SK-N-SH (cell line): ENCODE results near the gene DROSHA. TPM values are rescaled to one million over a fixed set of nuclear protein-coding genes. Genes with fewer than 3 reads are reported as not detected.

Experiments
- CTCF ChIA-PET: fragments of 300-600, 350-600 bp; formaldehyde crosslinking; extraction: SDS; loops from one replicate; lab custom pipeline; 2021; lab: Yijun Ruan, JAX
- POLR2A ChIA-PET: fragments of 350-600 bp; sonication (Branson Sonifier 250); formaldehyde crosslinking; extraction: SDS; loops from one replicate; lab custom pipeline; 2020; ENCODE audit warnings: antibody characterized with exemption, inconsistent platforms; lab: Yijun Ruan, JAX
- DNase-seq: peaks from one replicate; pipeline ENCODE4 v3.0.0; 2012
- H2AFZ ChIP-seq: fragments of 200-600 bp; sonication (generic); 2 replicates; pipeline ENCODE4 v1.8.1; 2016; ENCODE audit warnings: antibody characterized with exemption, mild to moderate bottlenecking, low read depth
- H3F3A ChIP-seq: fragments of 200-600 bp; sonication (generic); replicated peaks from 2 replicates; pipeline ENCODE3; 2016; ENCODE audit warnings: antibody characterized with exemption, mild to moderate bottlenecking; ENCODE audit not compliant: insufficient read depth
- H3K27ac ChIP-seq, 2 experiments: fragments of 200-500 bp in 1 of 2; fragments of 200-600 bp in 1 of 2; sonication (Bioruptor generic) in 1 of 2; sonication (generic), shearing (Covaris generic) in 1 of 2; 2 replicates each; pipeline versions ENCODE4 v1.5.1 to v1.6.1; 2014 to 2016; ENCODE audit warnings: low read depth in 2 of 2, inconsistent platforms in 1 of 2, low read length in 1 of 2, mild to moderate bottlenecking in 1 of 2, mixed read lengths in 1 of 2
- H3K27me3 ChIP-seq: fragments of 200-600 bp; sonication (generic), shearing (Covaris generic); 2 replicates; pipeline ENCODE4 v1.6.1; 2016; ENCODE audit warnings: mixed run types; ENCODE audit not compliant: insufficient read depth
- H3K36me3 ChIP-seq, 2 experiments: fragments of 200-500 bp in 1 of 2; fragments of 200-600 bp in 1 of 2; sonication (Bioruptor generic) in 1 of 2; sonication (generic) in 1 of 2; replicated peaks in 1 of 2; 2 replicates each; pipeline versions ENCODE3 to v1.5.1; 2014 to 2016; ENCODE audit warnings: low read length in 1 of 2, mild to moderate bottlenecking in 1 of 2; ENCODE audit not compliant: insufficient read depth in 2 of 2, control insufficient read depth in 1 of 2
- H3K4me1 ChIP-seq, 2 experiments: fragments of 200-500 bp in 1 of 2; fragments of 200-600 bp in 1 of 2; sonication (Bioruptor generic) in 1 of 2; sonication (generic), shearing (Covaris generic) in 1 of 2; 2 replicates each; pipeline versions ENCODE4 v1.5.1 to v1.6.1; 2014 to 2016; ENCODE audit warnings: low read depth in 1 of 2, low read length in 1 of 2, mixed run types in 1 of 2; ENCODE audit not compliant: insufficient read depth in 2 of 2, control insufficient read depth in 1 of 2
- H3K4me2 ChIP-seq: fragments of 200-600 bp; sonication (generic), shearing (Covaris generic); 2 replicates; pipeline ENCODE4 v1.6.1; 2017; ENCODE audit warnings: mixed run types
- H3K4me3 ChIP-seq, 2 experiments: fragments of 200-500 bp in 1 of 2; fragments of 200-600 bp in 1 of 2; sonication (Bioruptor generic) in 1 of 2; sonication (generic), shearing (Covaris generic) in 1 of 2; 2 replicates each; pipeline versions ENCODE4 v1.5.1 to v1.8.1; 2014 to 2016; ENCODE audit warnings: low read depth in 2 of 2, inconsistent platforms in 1 of 2, low read length in 1 of 2, mild to moderate bottlenecking in 1 of 2, mixed read lengths in 1 of 2, moderate library complexity in 1 of 2
- H3K79me2 ChIP-seq: fragments of 200-600 bp; sonication (generic); 2 replicates; pipeline ENCODE4 v1.8.1; 2017; ENCODE audit warnings: mild to moderate bottlenecking; ENCODE audit not compliant: insufficient read depth
- H3K9ac ChIP-seq: fragments of 200-600 bp; sonication (generic); 2 replicates; pipeline ENCODE4 v1.6.1; 2017; ENCODE audit warnings: mixed run types
- H3K9me2 ChIP-seq: fragments of 200-600 bp; sonication (generic); 2 replicates; pipeline ENCODE4 v1.6.1; 2017; ENCODE audit warnings: mixed run types
- H3K9me3 ChIP-seq: fragments of 200-600 bp; sonication (generic); 2 replicates; pipeline ENCODE4 v1.6.1; 2017; ENCODE audit warnings: mixed run types, mild to moderate bottlenecking, moderate library complexity
- H4K20me1 ChIP-seq: fragments of 200-600 bp; sonication (generic); 2 replicates; pipeline ENCODE4 v1.6.1; 2017; ENCODE audit warnings: mild to moderate bottlenecking, mixed run types; ENCODE audit not compliant: insufficient read depth
- ELF1 ChIP-seq: IDR thresholded peaks from 2 replicates; pipeline ENCODE4 v1.4.0; 2012
- FOXJ3 ChIP-seq: sonication (generic); formaldehyde crosslinking; IDR thresholded peaks from 2 replicates; pipeline ENCODE4 v1.5.1; 2020; ENCODE audit warnings: mild to moderate bottlenecking, missing genetic modification reagents
- FOXM1 ChIP-seq: IDR thresholded peaks from 2 replicates; pipeline ENCODE4 v1.4.0; 2012; ENCODE audit warnings: low read depth, mild to moderate bottlenecking
- GABPA ChIP-seq: IDR thresholded peaks from 2 replicates; pipeline ENCODE4 v1.4.0; 2012; ENCODE audit warnings: low read depth, mild to moderate bottlenecking
- GATA2 ChIP-seq: sonication (generic); formaldehyde crosslinking; IDR thresholded peaks from 2 replicates; pipeline ENCODE4 v1.5.0; 2020; ENCODE audit warnings: mild to moderate bottlenecking, missing genetic modification reagents
- MEF2A ChIP-seq: IDR thresholded peaks from 2 replicates; pipeline ENCODE4 v1.4.0; 2012; ENCODE audit warnings: low read depth, borderline replicate concordance
- RAD21 ChIP-seq: IDR thresholded peaks from 2 replicates; pipeline ENCODE4 v1.6.1; 2012; ENCODE audit warnings: mild to moderate bottlenecking, low read length
- RXRA ChIP-seq: IDR thresholded peaks from 2 replicates; pipeline ENCODE4 v1.4.0; 2012; ENCODE audit warnings: low read depth, mild to moderate bottlenecking, borderline replicate concordance
- TEAD4 ChIP-seq: IDR thresholded peaks from 2 replicates; pipeline ENCODE4 v1.4.0; 2012; ENCODE audit warnings: mild to moderate bottlenecking, borderline replicate concordance; ENCODE audit not compliant: insufficient read depth
- YY1 ChIP-seq: IDR thresholded peaks from 2 replicates; pipeline ENCODE4 v1.4.0; 2012; ENCODE audit warnings: low read depth, mild to moderate bottlenecking
- WGBS: methylation state at CpG from one replicate; pipeline ENCODE4 v1.1.6; 2017; ENCODE audit warnings: low lambda C conversion rate; 5-methylcytosine and 5-hydroxymethylcytosine counted together
- polyA plus RNA-seq, 3 experiments: library from polyadenylated mRNA; depleted of rRNA; stranded (reverse); fragments of >200 nt; gene quantifications; 2 replicates each; pipeline ENCODE4 v1.2.3, GENCODE V29; 2012
- TF ChIP-seq, protein P1 (sequence below): IDR thresholded peaks from 2 replicates; pipeline ENCODE4; 2012
- TF ChIP-seq, protein P2 (sequence below): fragments of 150-350 bp; IDR thresholded peaks from 2 replicates; pipeline ENCODE4 v1.6.1; 2017; ENCODE audit warnings: antibody characterized with exemption, low read length, low read depth, borderline replicate concordance
- TF ChIP-seq, protein P3 (sequence below): IDR thresholded peaks from 2 replicates; pipeline ENCODE4 v1.4.0; 2012; ENCODE audit warnings: low read depth

Gene DROSHA
- polyA plus RNA-seq, 1 of the 3 experiments (the other 2 are of a cell fraction): 49.3 TPM

DNA sequence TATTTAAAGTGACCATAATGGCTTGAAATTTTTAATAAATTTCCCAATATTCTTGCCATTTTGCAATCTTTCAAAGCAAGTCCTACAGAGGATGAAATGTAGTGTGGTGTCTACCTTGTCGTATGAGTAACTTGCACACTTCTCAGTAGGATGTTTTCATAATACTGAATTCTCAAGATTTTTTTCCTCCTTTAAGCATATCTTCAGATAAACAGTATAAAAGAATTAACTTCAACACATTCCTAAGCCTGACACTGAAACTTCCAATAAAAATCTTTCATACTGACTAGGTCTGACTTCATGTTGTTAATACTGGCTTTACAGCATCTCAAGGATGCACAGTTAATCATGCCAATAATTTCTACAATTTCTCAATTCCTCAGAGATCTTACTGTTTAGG, 62.0 kb downstream of the DROSHA start (continued):
- no peak for TF ChIP-seq TEAD4

DNA sequence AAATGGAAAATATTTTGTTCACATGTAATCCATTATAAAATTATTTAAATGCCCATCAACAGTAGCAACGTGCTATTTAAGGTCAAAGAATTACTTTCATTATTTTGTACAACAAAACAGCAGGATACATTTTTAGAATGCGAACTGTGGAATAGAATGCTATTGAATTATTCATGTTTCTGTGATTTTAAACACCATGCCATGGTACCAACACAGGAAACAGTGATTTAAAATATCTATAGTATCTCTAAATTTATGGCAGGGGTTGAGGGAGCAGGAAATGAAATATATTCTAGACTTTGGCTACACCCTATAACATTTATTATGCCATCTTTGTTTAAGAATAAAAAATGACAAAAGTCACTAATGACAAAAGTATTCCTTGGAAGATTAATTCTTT, 62.4 kb downstream of the DROSHA start:
- CTCF ChIA-PET: no interaction called here
- H3K4me2 ChIP-seq: no peak overlapping the region

DNA sequence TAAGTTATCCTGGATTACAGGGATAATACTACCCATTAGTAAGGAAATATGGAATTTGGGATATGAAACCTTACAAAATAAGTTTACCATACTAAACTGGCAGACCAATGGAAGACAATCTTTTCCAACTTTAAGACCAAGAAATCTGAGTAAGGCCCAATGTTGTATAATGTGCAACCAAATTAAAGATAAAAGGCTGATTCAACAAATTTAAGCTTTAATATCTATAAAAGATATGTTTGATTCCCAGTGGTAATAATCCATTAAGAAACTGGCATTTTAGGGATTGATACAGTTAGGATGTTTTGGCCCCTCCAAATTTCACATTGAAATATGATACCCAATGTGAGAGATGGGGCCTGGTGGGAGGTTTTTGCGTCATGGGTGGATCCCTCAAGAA, 66.6 kb downstream of the DROSHA start:
- Histone ChIP-seq H3K79me2 (no peaks in the 10 kb centered on the region), H3K9ac (no peak overlapping the region), H2AFZ (no peak overlapping the region), H3K36me3 (peaks cover 77 to 90% of the 10 kb centered on the region in 2 experiments), H3K9me2 (no peaks in the 10 kb centered on the region), H4K20me1 (no peaks in the 10 kb centered on the region), H3K4me2 (no peak overlapping the region), H3K4me1 (no peaks in the 10 kb centered on the region; a peak in 1 of 4 replicates), H3K9me3 (no peaks in the 10 kb centered on the region), H3F3A (no peaks in the 10 kb centered on the region), H3K27me3 (no peaks in the 10 kb centered on the region), H3K27ac (no peak overlapping the region), H3K4me3 (no peak overlapping the region)
- no peak for TF ChIP-seq FOXM1
- no peak for TF ChIP-seq ELF1
- 94% methylated on average over 1 of the region's 1 CpG for WGBS
- DNase-seq: no peak
- POLR2A ChIA-PET: no interaction called here
- CTCF ChIA-PET: interaction anchor here (1.7 kb wide), 1 partner anchor 12 kb away, joined by 3 read pairs; no protein-coding TSS in a partner anchor

More for the DNA sequence above, 62.4 kb downstream of the DROSHA start:
- no peaks in the 10 kb centered on the region for H3F3A ChIP-seq
- H3K79me2 ChIP-seq: no peaks in the 10 kb centered on the region
- H3K27ac ChIP-seq: no peak overlapping the region
- peaks cover 58 to 74% of the 10 kb centered on the region in 2 experiments for H3K36me3 ChIP-seq
- H3K9me3 ChIP-seq: no peaks in the 10 kb centered on the region
- no peak for TF ChIP-seq RXRA
- no peak for TF ChIP-seq YY1
- TF ChIP-seq MEF2A: no peak
- TF ChIP-seq GABPA: no peak
- no peak for TF ChIP-seq FOXJ3 (CRISPR knock-in tag)
- TF ChIP-seq, protein P1, sequence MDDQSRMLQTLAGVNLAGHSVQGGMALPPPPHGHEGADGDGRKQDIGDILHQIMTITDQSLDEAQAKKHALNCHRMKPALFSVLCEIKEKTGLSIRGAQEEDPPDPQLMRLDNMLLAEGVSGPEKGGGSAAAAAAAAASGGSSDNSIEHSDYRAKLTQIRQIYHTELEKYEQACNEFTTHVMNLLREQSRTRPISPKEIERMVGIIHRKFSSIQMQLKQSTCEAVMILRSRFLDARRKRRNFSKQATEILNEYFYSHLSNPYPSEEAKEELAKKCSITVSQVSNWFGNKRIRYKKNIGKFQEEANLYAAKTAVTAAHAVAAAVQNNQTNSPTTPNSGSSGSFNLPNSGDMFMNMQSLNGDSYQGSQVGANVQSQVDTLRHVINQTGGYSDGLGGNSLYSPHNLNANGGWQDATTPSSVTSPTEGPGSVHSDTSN: no peak
- TF ChIP-seq, protein P2, sequence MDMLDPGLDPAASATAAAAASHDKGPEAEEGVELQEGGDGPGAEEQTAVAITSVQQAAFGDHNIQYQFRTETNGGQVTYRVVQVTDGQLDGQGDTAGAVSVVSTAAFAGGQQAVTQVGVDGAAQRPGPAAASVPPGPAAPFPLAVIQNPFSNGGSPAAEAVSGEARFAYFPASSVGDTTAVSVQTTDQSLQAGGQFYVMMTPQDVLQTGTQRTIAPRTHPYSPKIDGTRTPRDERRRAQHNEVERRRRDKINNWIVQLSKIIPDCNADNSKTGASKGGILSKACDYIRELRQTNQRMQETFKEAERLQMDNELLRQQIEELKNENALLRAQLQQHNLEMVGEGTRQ: no peak
- TF ChIP-seq, protein P3, sequence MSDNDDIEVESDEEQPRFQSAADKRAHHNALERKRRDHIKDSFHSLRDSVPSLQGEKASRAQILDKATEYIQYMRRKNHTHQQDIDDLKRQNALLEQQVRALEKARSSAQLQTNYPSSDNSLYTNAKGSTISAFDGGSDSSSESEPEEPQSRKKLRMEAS: no peak
- no peak for TF ChIP-seq RAD21
- no peak for TF ChIP-seq GATA2
- no peaks in the 10 kb centered on the region for H4K20me1 ChIP-seq
- POLR2A ChIA-PET: no interaction called here
- no peak overlapping the region for H2AFZ ChIP-seq
- H3K4me3 ChIP-seq: no peak overlapping the region
- no peak overlapping the region for H3K9ac ChIP-seq
- H3K27me3 ChIP-seq: no peaks in the 10 kb centered on the region
- H3K4me1 ChIP-seq: peaks cover 0 to 8% of the 10 kb centered on the region in 2 experiments; a peak in 1 of 4 replicates
- DNase-seq: no peak
- H3K9me2 ChIP-seq: no peaks in the 10 kb centered on the region
- 98% methylated on average over 2 of the region's 2 CpGs for WGBS
